ENCODE measurements around the gene SLC52A1. TPM values are rescaled to one million over a fixed set of nuclear protein-coding genes. Genes with fewer than 3 reads are reported as not detected.
A peak's percentile ranks its signal among the peaks of the same experiment; 100 is the strongest.

Gene SLC52A1
- total and polyA plus RNA-seq, 4 donors, result 0.19 to 0.38 TPM; not detected in 2

DNA sequence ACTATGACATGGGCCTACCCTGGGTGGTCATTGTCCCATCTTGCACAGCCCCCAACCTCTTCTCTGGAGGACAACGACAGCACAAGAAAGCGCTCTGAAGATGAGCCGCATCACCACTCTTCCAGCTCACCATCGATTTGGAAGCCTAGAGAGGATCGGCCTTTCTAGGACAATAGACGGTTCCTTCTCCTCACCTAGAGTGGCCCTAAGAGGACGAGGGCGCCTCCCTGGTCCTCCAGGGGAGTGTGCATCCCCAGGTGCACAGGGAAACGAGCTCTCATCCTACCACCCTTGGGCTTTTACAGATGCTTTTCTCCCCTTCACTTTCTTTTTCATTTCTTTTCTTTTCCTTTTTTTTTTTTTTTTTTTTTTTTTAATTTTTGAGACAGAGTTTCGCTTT lies 20.3 kb upstream of the SLC52A1 start:
- Histone ChIP-seq H3K27me3 (ENCODE audit: control insufficient read depth, insufficient read depth, low read length) (no peaks in the 10 kb centered on the region), H3K27ac (ENCODE audit: low read depth, low read length) (no peak overlapping the region), H3K4me3 (ENCODE audit: low read depth, low read length) (no peak overlapping the region), H3K9me3 (ENCODE audit: control insufficient read depth, insufficient read depth, low read length) (no peaks in the 10 kb centered on the region), H3K36me3 (ENCODE audit: control insufficient read depth, insufficient read depth, low read length) (no peaks in the 10 kb centered on the region), H3K4me1 (ENCODE audit: control insufficient read depth, insufficient read depth, low read length) (no peaks in the 10 kb centered on the region)
- 88% methylated on average over 9 of the region's 10 CpGs for whole genome bisulfite sequencing (ENCODE audit: insufficient coverage)
- DNase-seq (ENCODE audit: low read depth in 4 of 6, low spot score in 6 of 6), result no peak

DNA sequence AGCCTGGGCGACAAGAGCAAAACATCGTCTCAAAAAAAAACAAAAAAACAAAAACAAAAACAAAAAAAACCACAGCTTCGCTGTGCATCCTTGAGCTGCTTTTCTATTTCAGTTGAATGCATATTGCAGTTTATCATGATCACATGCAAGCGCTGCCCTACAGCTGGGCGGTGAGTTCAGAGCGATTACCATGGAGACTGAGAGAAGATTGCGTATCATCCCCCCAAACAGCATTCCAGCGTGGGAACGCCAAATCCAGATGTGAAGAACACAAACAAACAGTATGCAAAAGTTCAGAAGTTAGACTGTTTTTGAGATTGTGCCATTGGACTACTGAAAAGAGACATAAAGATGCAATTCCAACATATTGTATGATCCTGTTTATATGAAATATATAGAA lies 15.1 kb upstream of the SLC52A1 start:
- H3K27me3 ChIP-seq (ENCODE audit: control insufficient read depth, insufficient read depth, low read length), result no peaks in the 10 kb centered on the region
- no peak overlapping the region for H3K27ac ChIP-seq (ENCODE audit: low read depth, low read length)
- no peaks in the 10 kb centered on the region for H3K36me3 ChIP-seq (ENCODE audit: control insufficient read depth, insufficient read depth, low read length)
- no peaks in the 10 kb centered on the region for H3K9me3 ChIP-seq (ENCODE audit: control insufficient read depth, insufficient read depth, low read length)
- DNase-seq (ENCODE audit: low read depth in 4 of 6, low spot score in 6 of 6), result peak in 2 of 6 donors; percentile 26 to 32
- no peak overlapping the region for H3K4me3 ChIP-seq (ENCODE audit: low read depth, low read length)
- 53% methylated on average over 4 of the region's 9 CpGs for WGBS (ENCODE audit: insufficient coverage)
- H3K4me1 ChIP-seq (ENCODE audit: control insufficient read depth, insufficient read depth, low read length), result peaks cover 3% of the 10 kb centered on the region

DNA sequence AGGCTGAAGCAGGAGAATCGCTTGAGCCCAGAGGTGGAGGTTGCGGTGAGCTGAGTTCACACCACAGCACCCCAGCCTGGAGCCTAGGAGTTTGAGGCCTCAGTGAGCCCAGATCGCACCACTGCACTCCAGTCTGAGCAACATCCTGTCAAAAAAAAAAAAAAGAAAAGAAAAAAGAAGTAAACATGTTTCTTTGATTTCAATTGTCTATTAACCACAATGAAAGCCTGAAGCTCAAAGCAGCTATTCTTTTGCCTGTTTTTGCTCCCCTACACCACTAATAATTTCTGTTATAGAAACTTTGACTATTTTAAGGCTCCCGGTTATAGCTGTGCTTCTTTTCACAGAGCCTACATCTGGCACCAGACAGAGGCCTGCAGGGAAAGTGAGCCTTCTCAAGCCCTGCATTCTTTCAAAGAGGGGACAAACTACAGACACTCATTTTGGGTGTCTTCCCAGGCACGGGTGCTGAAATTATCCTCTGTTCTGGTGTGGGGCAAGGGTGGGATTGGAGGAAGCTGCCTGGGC lies 14.2 kb upstream of the SLC52A1 start:
- no peaks in the 10 kb centered on the region for H3K36me3 ChIP-seq (ENCODE audit: control insufficient read depth, insufficient read depth, low read length)
- H3K9me3 ChIP-seq (ENCODE audit: control insufficient read depth, insufficient read depth, low read length), result no peaks in the 10 kb centered on the region
- 17% methylated on average over 1 of the region's 5 CpGs for WGBS (ENCODE audit: insufficient coverage)
- H3K27ac ChIP-seq (ENCODE audit: low read depth, low read length), result no peak overlapping the region
- peaks cover 3% of the 10 kb centered on the region for H3K4me1 ChIP-seq (ENCODE audit: control insufficient read depth, insufficient read depth, low read length)
- DNase-seq (ENCODE audit: low read depth in 4 of 6, low spot score in 6 of 6), result no peak
- H3K27me3 ChIP-seq (ENCODE audit: control insufficient read depth, insufficient read depth, low read length), result no peaks in the 10 kb centered on the region
- no peak overlapping the region for H3K4me3 ChIP-seq (ENCODE audit: low read depth, low read length)

DNA sequence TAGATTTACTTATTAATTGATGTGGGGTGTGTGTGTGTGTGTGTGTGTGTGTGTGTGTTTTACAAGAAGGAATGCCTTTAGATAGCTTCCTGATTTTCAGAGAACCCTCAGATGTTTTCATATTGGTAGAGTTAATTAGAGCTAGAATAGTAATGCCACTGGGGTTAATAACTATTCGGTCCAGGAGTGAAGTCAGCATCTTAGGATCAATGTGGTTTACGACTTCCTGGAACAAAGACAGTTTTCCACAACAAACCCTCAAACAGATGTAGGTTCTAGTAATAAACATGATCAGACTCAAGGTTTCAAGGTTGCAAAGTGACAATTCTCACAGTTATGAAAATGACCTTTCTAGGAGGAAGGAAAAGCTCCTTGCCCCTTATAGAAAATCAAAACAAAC lies 12.2 kb upstream of the SLC52A1 start:
- no peak overlapping the region for H3K4me3 ChIP-seq (ENCODE audit: low read depth, low read length)
- no peaks in the 10 kb centered on the region for H3K27me3 ChIP-seq (ENCODE audit: control insufficient read depth, insufficient read depth, low read length)
- no peak overlapping the region for H3K27ac ChIP-seq (ENCODE audit: low read depth, low read length)
- peaks cover 3% of the 10 kb centered on the region for H3K4me1 ChIP-seq (ENCODE audit: control insufficient read depth, insufficient read depth, low read length)
- WGBS (ENCODE audit: insufficient coverage), result no CpG with 5 or more reads among the region's 2 CpGs
- no peaks in the 10 kb centered on the region for H3K36me3 ChIP-seq (ENCODE audit: control insufficient read depth, insufficient read depth, low read length)
- no peaks in the 10 kb centered on the region for H3K9me3 ChIP-seq (ENCODE audit: control insufficient read depth, insufficient read depth, low read length)
- peak in 1 of 6 donors; percentile 12 for DNase-seq (ENCODE audit: low read depth in 4 of 6, low spot score in 6 of 6)

DNA sequence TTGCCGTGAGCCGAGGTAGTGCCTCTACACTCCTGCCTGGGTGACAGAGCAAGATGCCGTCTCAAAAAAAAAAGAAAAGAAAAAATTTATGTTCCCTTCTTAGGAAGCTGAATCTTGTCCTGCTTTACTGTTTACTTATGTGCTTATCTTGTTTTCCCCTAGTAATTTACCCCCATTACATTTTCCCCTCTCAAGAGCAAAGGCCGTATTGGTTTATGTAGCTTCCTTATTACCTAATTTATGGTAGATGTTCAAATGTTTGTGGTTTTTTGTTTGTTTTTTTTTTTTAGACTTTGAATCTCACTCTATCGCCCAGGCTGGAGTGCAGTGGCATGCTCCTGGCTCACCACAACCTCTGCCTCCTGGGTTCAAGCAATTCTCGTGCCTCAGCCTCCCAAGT lies 10.3 kb upstream of the SLC52A1 start:
- Histone ChIP-seq H3K27me3 (ENCODE audit: control insufficient read depth, insufficient read depth, low read length) (no peaks in the 10 kb centered on the region), H3K36me3 (ENCODE audit: control insufficient read depth, insufficient read depth, low read length) (no peaks in the 10 kb centered on the region), H3K9me3 (ENCODE audit: control insufficient read depth, insufficient read depth, low read length) (no peaks in the 10 kb centered on the region), H3K4me1 (ENCODE audit: control insufficient read depth, insufficient read depth, low read length) (peaks cover 3% of the 10 kb centered on the region), H3K4me3 (ENCODE audit: low read depth, low read length) (no peak overlapping the region), H3K27ac (ENCODE audit: low read depth, low read length) (no peak overlapping the region)
- 90% methylated on average over 2 of the region's 6 CpGs for WGBS (ENCODE audit: insufficient coverage)
- DNase-seq (ENCODE audit: low read depth in 4 of 6, low spot score in 6 of 6), result no peak

DNA sequence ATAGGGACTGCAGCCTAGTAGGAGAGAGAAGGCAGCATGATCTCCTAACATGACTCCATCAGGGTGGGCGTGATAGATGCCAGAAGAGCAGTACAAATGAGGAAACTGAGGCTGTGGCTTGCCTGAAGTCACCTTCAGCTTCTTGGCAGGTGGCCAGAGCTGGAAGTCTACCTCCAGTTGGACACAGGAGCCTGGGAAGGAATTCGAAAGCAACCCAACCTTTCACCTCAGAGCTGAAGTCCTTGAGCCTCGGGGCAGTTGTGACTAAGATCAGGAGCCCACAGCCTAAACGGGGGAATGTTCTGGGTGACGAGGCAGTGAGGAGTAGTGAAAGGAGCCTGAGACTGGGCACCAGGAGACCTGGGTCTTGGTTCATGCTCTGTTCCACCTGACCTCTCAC lies 9.4 kb upstream of the SLC52A1 start:
- Histone ChIP-seq H3K4me1 (ENCODE audit: control insufficient read depth, insufficient read depth, low read length) (no peaks in the 10 kb centered on the region), H3K27ac (ENCODE audit: low read depth, low read length) (no peak overlapping the region), H3K27me3 (ENCODE audit: control insufficient read depth, insufficient read depth, low read length) (no peaks in the 10 kb centered on the region), H3K4me3 (ENCODE audit: low read depth, low read length) (no peak overlapping the region), H3K36me3 (ENCODE audit: control insufficient read depth, insufficient read depth, low read length) (no peaks in the 10 kb centered on the region), H3K9me3 (ENCODE audit: control insufficient read depth, insufficient read depth, low read length) (no peaks in the 10 kb centered on the region)
- 86% methylated on average over 1 of the region's 5 CpGs for WGBS (ENCODE audit: insufficient coverage)
- no peak for DNase-seq (ENCODE audit: low read depth in 4 of 6, low spot score in 6 of 6)

- 82% methylated on average over 1 of the region's 1 CpG for WGBS (ENCODE audit: insufficient coverage)
- Histone ChIP-seq H3K4me1 (ENCODE audit: control insufficient read depth, insufficient read depth, low read length) (no peaks in the 10 kb centered on the region), H3K27me3 (ENCODE audit: control insufficient read depth, insufficient read depth, low read length) (no peaks in the 10 kb centered on the region), H3K36me3 (ENCODE audit: control insufficient read depth, insufficient read depth, low read length) (no peaks in the 10 kb centered on the region), H3K9me3 (ENCODE audit: control insufficient read depth, insufficient read depth, low read length) (no peaks in the 10 kb centered on the region), H3K27ac (ENCODE audit: low read depth, low read length) (no peak overlapping the region), H3K4me3 (ENCODE audit: low read depth, low read length) (no peak overlapping the region)
- no peak for DNase-seq (ENCODE audit: low read depth in 4 of 6, low spot score in 6 of 6)
Observed at GRCh38 chr17:5043524-5043923, 8.3 kb upstream of the SLC52A1 start.

GRCh38 chr17:5042157-5043022 lies 7.2 kb upstream of the SLC52A1 start:
- no peaks in the 10 kb centered on the region for H3K9me3 ChIP-seq (ENCODE audit: control insufficient read depth, insufficient read depth, low read length)
- no peak overlapping the region for H3K4me3 ChIP-seq (ENCODE audit: low read depth, low read length)
- WGBS (ENCODE audit: insufficient coverage), result 89% methylated on average over 8 of the region's 15 CpGs
- H3K4me1 ChIP-seq (ENCODE audit: control insufficient read depth, insufficient read depth, low read length), result no peaks in the 10 kb centered on the region
- H3K36me3 ChIP-seq (ENCODE audit: control insufficient read depth, insufficient read depth, low read length), result no peaks in the 10 kb centered on the region
- H3K27me3 ChIP-seq (ENCODE audit: control insufficient read depth, insufficient read depth, low read length), result no peaks in the 10 kb centered on the region
- DNase-seq (ENCODE audit: low read depth in 4 of 6, low spot score in 6 of 6), result no peak
- no peak overlapping the region for H3K27ac ChIP-seq (ENCODE audit: low read depth, low read length)

DNA sequence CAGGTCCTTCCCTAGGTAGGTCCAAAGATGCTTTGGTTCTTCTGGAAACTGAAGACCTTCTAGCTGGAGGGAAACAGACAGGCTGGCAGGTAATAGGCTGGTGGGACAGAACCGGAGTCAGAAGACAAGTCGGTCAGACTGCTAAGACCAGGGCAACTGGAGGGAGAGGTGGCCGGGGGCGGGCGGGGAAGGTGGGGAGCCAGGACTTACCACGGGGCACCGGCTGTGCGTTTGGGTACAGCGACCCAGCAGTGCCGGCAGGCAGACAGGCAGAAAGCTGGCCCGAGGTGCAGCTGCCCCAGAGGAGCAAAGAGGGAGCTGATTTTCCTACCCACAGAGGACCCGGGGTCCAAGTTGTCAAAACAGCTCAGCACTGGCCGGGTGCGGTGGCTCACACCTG lies 575 bp downstream of the SLC52A1 start:
- H3K4me3 ChIP-seq (ENCODE audit: low read depth, low read length), result no peak overlapping the region
- H3K27ac ChIP-seq (ENCODE audit: low read depth, low read length), result no peak overlapping the region
- H3K4me1 ChIP-seq (ENCODE audit: control insufficient read depth, insufficient read depth, low read length), result peaks cover 14% of the 10 kb centered on the region
- H3K36me3 ChIP-seq (ENCODE audit: control insufficient read depth, insufficient read depth, low read length), result peaks cover 5% of the 10 kb centered on the region
- no peaks in the 10 kb centered on the region for H3K9me3 ChIP-seq (ENCODE audit: control insufficient read depth, insufficient read depth, low read length)
- WGBS (ENCODE audit: insufficient coverage), result 91% methylated on average over 14 of the region's 14 CpGs
- peaks cover 16% of the 10 kb centered on the region for H3K27me3 ChIP-seq (ENCODE audit: control insufficient read depth, insufficient read depth, low read length)
- no peak for DNase-seq (ENCODE audit: low read depth in 4 of 6, low spot score in 6 of 6)

DNA sequence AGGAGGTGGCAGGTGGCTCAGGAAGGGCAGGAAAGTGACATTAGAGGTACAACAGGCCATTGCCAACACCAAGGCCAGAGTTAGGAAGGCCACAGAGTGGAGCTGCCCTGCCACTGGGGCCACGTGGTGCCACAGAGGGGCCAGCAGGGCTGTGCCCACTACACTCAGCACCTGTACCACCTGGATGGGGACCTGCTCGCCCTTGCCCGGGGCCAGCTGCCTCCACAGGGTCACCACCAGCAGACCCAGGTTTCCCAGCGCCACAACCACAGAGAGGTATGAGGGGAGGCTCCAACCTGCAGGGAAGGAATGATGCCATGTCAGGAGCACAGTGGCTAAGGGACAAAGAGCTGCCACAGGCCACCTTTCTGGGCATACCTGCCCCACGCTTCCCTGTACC lies 1.2 kb downstream of the SLC52A1 start:
- WGBS (ENCODE audit: insufficient coverage), result 96% methylated on average over 5 of the region's 5 CpGs
- peaks cover 16% of the 10 kb centered on the region for H3K27me3 ChIP-seq (ENCODE audit: control insufficient read depth, insufficient read depth, low read length)
- no peaks in the 10 kb centered on the region for H3K9me3 ChIP-seq (ENCODE audit: control insufficient read depth, insufficient read depth, low read length)
- no peak overlapping the region for H3K4me3 ChIP-seq (ENCODE audit: low read depth, low read length)
- DNase-seq (ENCODE audit: low read depth in 4 of 6, low spot score in 6 of 6), result no peak
- H3K4me1 ChIP-seq (ENCODE audit: control insufficient read depth, insufficient read depth, low read length), result peaks cover 14% of the 10 kb centered on the region
- peaks cover 5% of the 10 kb centered on the region for H3K36me3 ChIP-seq (ENCODE audit: control insufficient read depth, insufficient read depth, low read length)
- no peak overlapping the region for H3K27ac ChIP-seq (ENCODE audit: low read depth, low read length)
